ENCODE measurements around the gene CDH13. TPM values are rescaled to one million over a fixed set of nuclear protein-coding genes. Genes with fewer than 3 reads are reported as not detected.

The CDH13 gene
- total RNA-seq, 1 donor from 2014 or later: 20.9 TPM

GRCh38 chr16:83734136-83734535 lies 1107.4 kb downstream of the CDH13 start:
- Histone ChIP-seq H3K36me3 (ENCODE audit: control insufficient read depth in 3 of 3, insufficient read depth in 3 of 3, low read length in 3 of 3) (no peaks in the 10 kb centered on the region), H3K4me1 (ENCODE audit: control insufficient read depth in 3 of 3, insufficient read depth in 3 of 3, low read length in 3 of 3) (no peaks in the 10 kb centered on the region), H3K9ac (ENCODE audit: low read depth in 1 of 3, low read length in 3 of 3) (no peak overlapping the region), H3K9me3 (ENCODE audit: control insufficient read depth in 3 of 3, low read length in 3 of 3) (no peaks in the 10 kb centered on the region), H3K27ac (ENCODE audit: low read depth, low read length) (no peak overlapping the region), H3K4me3 (ENCODE audit: low read length in 3 of 3) (no peak overlapping the region), H3K27me3 (ENCODE audit: control insufficient read depth in 3 of 3, insufficient read depth in 3 of 3, low read length in 3 of 3) (no peaks in the 10 kb centered on the region)

GRCh38 chr16:83737729-83738354 lies 1111.1 kb downstream of the CDH13 start:
- H3K27ac ChIP-seq (ENCODE audit: low read depth, low read length): no peak overlapping the region
- no peak overlapping the region for H3K9ac ChIP-seq (ENCODE audit: low read depth in 1 of 3, low read length in 3 of 3)
- H3K36me3 ChIP-seq (ENCODE audit: control insufficient read depth in 3 of 3, insufficient read depth in 3 of 3, low read length in 3 of 3): no peaks in the 10 kb centered on the region
- no peaks in the 10 kb centered on the region for H3K9me3 ChIP-seq (ENCODE audit: control insufficient read depth in 3 of 3, low read length in 3 of 3)
- no peak overlapping the region for H3K4me3 ChIP-seq (ENCODE audit: low read length in 3 of 3)
- H3K27me3 ChIP-seq (ENCODE audit: control insufficient read depth in 3 of 3, insufficient read depth in 3 of 3, low read length in 3 of 3): no peaks in the 10 kb centered on the region
- H3K4me1 ChIP-seq (ENCODE audit: control insufficient read depth in 3 of 3, insufficient read depth in 3 of 3, low read length in 3 of 3): no peaks in the 10 kb centered on the region

- no peaks in the 10 kb centered on the region for H3K36me3 ChIP-seq (ENCODE audit: control insufficient read depth in 3 of 3, insufficient read depth in 3 of 3, low read length in 3 of 3)
- H3K9ac ChIP-seq (ENCODE audit: low read depth in 1 of 3, low read length in 3 of 3): no peak overlapping the region
- H3K4me1 ChIP-seq (ENCODE audit: control insufficient read depth in 3 of 3, insufficient read depth in 3 of 3, low read length in 3 of 3): no peaks in the 10 kb centered on the region
- H3K27me3 ChIP-seq (ENCODE audit: control insufficient read depth in 3 of 3, insufficient read depth in 3 of 3, low read length in 3 of 3): no peaks in the 10 kb centered on the region
- H3K9me3 ChIP-seq (ENCODE audit: control insufficient read depth in 3 of 3, low read length in 3 of 3): no peaks in the 10 kb centered on the region
- no peak overlapping the region for H3K27ac ChIP-seq (ENCODE audit: low read depth, low read length)
- H3K4me3 ChIP-seq (ENCODE audit: low read length in 3 of 3): no peak overlapping the region
Measured at GRCh38 chr16:83738923-83739503, 1112.2 kb downstream of the CDH13 start.

DNA sequence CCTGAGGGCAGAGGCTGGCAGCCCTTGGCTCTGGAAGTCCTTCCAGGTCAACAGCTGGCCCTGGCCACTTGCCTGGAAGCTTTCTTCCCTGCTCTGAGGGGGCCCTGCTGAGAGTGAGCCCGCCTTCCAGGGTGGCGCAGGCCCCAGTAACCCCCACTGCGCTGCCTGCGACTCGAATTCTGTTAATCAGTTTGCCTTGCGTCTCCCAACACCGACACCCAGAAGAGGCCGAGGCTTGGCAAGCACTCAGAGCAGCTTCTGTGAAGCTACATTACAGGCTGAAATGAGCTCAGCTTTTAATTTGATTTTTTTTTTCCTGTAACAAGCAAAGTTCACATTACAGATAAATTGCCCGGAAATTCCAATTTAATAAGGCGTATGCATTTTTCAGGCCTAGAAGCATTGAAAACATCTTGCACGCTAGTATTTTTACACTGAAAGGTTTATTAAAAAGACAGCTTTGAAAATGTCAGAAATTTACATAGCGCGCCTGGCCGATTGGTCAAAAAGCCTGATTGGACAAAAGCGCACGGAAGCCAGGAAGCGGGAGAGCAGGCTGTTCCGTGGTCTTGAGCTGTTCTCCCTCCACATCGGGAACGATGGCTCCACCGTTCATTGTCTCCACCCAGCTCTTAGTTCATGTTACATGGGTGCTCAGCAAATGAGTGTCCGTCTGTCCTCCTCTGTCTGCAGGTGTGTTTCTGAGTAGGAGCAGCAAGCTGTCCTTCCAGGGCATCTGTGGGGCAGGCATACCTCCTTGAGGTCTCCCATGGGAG lies 1115.5 kb downstream of the CDH13 start:
- Histone ChIP-seq H3K4me1 (ENCODE audit: control insufficient read depth in 3 of 3, insufficient read depth in 3 of 3, low read length in 3 of 3) (no peaks in the 10 kb centered on the region), H3K36me3 (ENCODE audit: control insufficient read depth in 3 of 3, insufficient read depth in 3 of 3, low read length in 3 of 3) (no peaks in the 10 kb centered on the region), H3K27ac (ENCODE audit: low read depth, low read length) (no peak overlapping the region), H3K27me3 (ENCODE audit: control insufficient read depth in 3 of 3, insufficient read depth in 3 of 3, low read length in 3 of 3) (no peaks in the 10 kb centered on the region), H3K9me3 (ENCODE audit: control insufficient read depth in 3 of 3, low read length in 3 of 3) (no peaks in the 10 kb centered on the region), H3K9ac (ENCODE audit: low read depth in 1 of 3, low read length in 3 of 3) (no peak overlapping the region), H3K4me3 (ENCODE audit: low read length in 3 of 3) (no peak overlapping the region)

GRCh38 chr16:83743241-83743640 lies 1116.5 kb downstream of the CDH13 start:
- Histone ChIP-seq H3K27ac (ENCODE audit: low read depth, low read length) (no peak overlapping the region), H3K27me3 (ENCODE audit: control insufficient read depth in 3 of 3, insufficient read depth in 3 of 3, low read length in 3 of 3) (no peaks in the 10 kb centered on the region), H3K4me1 (ENCODE audit: control insufficient read depth in 3 of 3, insufficient read depth in 3 of 3, low read length in 3 of 3) (no peaks in the 10 kb centered on the region), H3K9ac (ENCODE audit: low read depth in 1 of 3, low read length in 3 of 3) (no peak overlapping the region), H3K36me3 (ENCODE audit: control insufficient read depth in 3 of 3, insufficient read depth in 3 of 3, low read length in 3 of 3) (peaks cover 0 to 3% (median 2%) of the 10 kb centered on the region in 3 donors), H3K9me3 (ENCODE audit: control insufficient read depth in 3 of 3, low read length in 3 of 3) (no peaks in the 10 kb centered on the region), H3K4me3 (ENCODE audit: low read length in 3 of 3) (no peak overlapping the region)

DNA sequence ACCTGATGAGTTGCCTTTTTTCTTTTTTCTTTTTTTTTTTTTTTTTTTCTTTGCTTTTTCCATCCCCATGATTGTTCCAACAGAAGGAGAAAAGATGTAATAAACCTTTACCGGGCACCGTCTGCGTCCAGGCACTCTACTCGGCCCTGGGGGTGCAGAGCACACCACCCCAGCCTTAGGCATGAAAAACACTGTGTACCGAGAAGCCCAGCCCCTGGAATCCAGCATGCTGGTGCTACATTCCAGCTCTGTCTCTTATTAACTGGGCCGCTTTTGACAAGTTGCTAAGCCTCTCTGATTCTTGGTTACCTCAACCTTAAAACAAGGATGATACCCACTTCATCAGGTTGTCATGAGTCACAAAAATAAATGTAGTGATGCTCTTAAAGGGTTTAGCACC lies 1117.0 kb downstream of the CDH13 start:
- Histone ChIP-seq H3K4me1 (ENCODE audit: control insufficient read depth in 3 of 3, insufficient read depth in 3 of 3, low read length in 3 of 3) (no peaks in the 10 kb centered on the region), H3K27ac (ENCODE audit: low read depth, low read length) (no peak overlapping the region), H3K27me3 (ENCODE audit: control insufficient read depth in 3 of 3, insufficient read depth in 3 of 3, low read length in 3 of 3) (no peaks in the 10 kb centered on the region), H3K4me3 (ENCODE audit: low read length in 3 of 3) (no peak overlapping the region), H3K9ac (ENCODE audit: low read depth in 1 of 3, low read length in 3 of 3) (no peak overlapping the region), H3K9me3 (ENCODE audit: control insufficient read depth in 3 of 3, low read length in 3 of 3) (no peaks in the 10 kb centered on the region), H3K36me3 (ENCODE audit: control insufficient read depth in 3 of 3, insufficient read depth in 3 of 3, low read length in 3 of 3) (peaks cover 0 to 3% (median 3%) of the 10 kb centered on the region in 3 donors)

- no peak overlapping the region for H3K4me3 ChIP-seq (ENCODE audit: low read length in 3 of 3)
- peaks cover 0 to 7% (median 3%) of the 10 kb centered on the region in 3 donors for H3K36me3 ChIP-seq (ENCODE audit: control insufficient read depth in 3 of 3, insufficient read depth in 3 of 3, low read length in 3 of 3)
- H3K27ac ChIP-seq (ENCODE audit: low read depth, low read length): no peak overlapping the region
- H3K9ac ChIP-seq (ENCODE audit: low read depth in 1 of 3, low read length in 3 of 3): no peak overlapping the region
- no peaks in the 10 kb centered on the region for H3K4me1 ChIP-seq (ENCODE audit: control insufficient read depth in 3 of 3, insufficient read depth in 3 of 3, low read length in 3 of 3)
- no peaks in the 10 kb centered on the region for H3K9me3 ChIP-seq (ENCODE audit: control insufficient read depth in 3 of 3, low read length in 3 of 3)
- H3K27me3 ChIP-seq (ENCODE audit: control insufficient read depth in 3 of 3, insufficient read depth in 3 of 3, low read length in 3 of 3): no peaks in the 10 kb centered on the region
Measured at GRCh38 chr16:83744441-83744981, 1117.7 kb downstream of the CDH13 start.

DNA sequence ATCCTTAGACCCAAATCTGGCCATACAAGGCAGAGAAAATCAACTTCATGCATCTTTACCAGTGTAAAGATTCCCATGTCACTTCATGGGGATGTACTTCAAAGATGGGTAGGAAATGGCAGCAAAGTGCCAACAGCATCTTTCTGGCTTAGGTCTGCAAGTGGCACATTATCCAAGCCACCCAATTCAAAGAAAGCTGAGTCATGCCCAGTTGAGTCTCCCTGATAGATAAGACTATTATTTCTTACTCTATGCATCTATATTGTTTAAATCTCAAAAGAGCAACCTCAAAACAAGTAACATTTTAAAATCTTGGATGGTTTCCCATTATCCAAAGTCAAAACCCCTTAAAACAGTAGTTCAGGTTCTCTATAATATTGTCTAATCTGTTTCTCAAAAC lies 1119.8 kb downstream of the CDH13 start:
- Histone ChIP-seq H3K4me3 (ENCODE audit: low read length in 3 of 3) (no peak overlapping the region), H3K9me3 (ENCODE audit: control insufficient read depth in 3 of 3, low read length in 3 of 3) (no peaks in the 10 kb centered on the region), H3K4me1 (ENCODE audit: control insufficient read depth in 3 of 3, insufficient read depth in 3 of 3, low read length in 3 of 3) (no peaks in the 10 kb centered on the region), H3K9ac (ENCODE audit: low read depth in 1 of 3, low read length in 3 of 3) (no peak overlapping the region), H3K27me3 (ENCODE audit: control insufficient read depth in 3 of 3, insufficient read depth in 3 of 3, low read length in 3 of 3) (no peaks in the 10 kb centered on the region), H3K36me3 (ENCODE audit: control insufficient read depth in 3 of 3, insufficient read depth in 3 of 3, low read length in 3 of 3) (peaks cover 0 to 11% (median 3%) of the 10 kb centered on the region in 3 donors), H3K27ac (ENCODE audit: low read depth, low read length) (no peak overlapping the region)

GRCh38 chr16:83747936-83748335 lies 1121.2 kb downstream of the CDH13 start:
- Histone ChIP-seq H3K36me3 (ENCODE audit: control insufficient read depth in 3 of 3, insufficient read depth in 3 of 3, low read length in 3 of 3) (peaks cover 0 to 11% (median 3%) of the 10 kb centered on the region in 3 donors), H3K27ac (ENCODE audit: low read depth, low read length) (no peak overlapping the region), H3K9ac (ENCODE audit: low read depth in 1 of 3, low read length in 3 of 3) (no peak overlapping the region), H3K9me3 (ENCODE audit: control insufficient read depth in 3 of 3, low read length in 3 of 3) (no peaks in the 10 kb centered on the region), H3K4me3 (ENCODE audit: low read length in 3 of 3) (no peak overlapping the region), H3K4me1 (ENCODE audit: control insufficient read depth in 3 of 3, insufficient read depth in 3 of 3, low read length in 3 of 3) (no peaks in the 10 kb centered on the region), H3K27me3 (ENCODE audit: control insufficient read depth in 3 of 3, insufficient read depth in 3 of 3, low read length in 3 of 3) (no peaks in the 10 kb centered on the region)

GRCh38 chr16:83755391-83755790 lies 1128.6 kb downstream of the CDH13 start:
- no peak overlapping the region for H3K27ac ChIP-seq (ENCODE audit: low read depth, low read length)
- H3K27me3 ChIP-seq (ENCODE audit: control insufficient read depth in 3 of 3, insufficient read depth in 3 of 3, low read length in 3 of 3): no peaks in the 10 kb centered on the region
- H3K4me3 ChIP-seq (ENCODE audit: low read length in 3 of 3): no peak overlapping the region
- peaks cover 0 to 3% (median 0%) of the 10 kb centered on the region in 3 donors for H3K9me3 ChIP-seq (ENCODE audit: control insufficient read depth in 3 of 3, low read length in 3 of 3)
- H3K36me3 ChIP-seq (ENCODE audit: control insufficient read depth in 3 of 3, insufficient read depth in 3 of 3, low read length in 3 of 3): peaks cover 0 to 3% (median 0%) of the 10 kb centered on the region in 3 donors
- no peak overlapping the region for H3K9ac ChIP-seq (ENCODE audit: low read depth in 1 of 3, low read length in 3 of 3)
- H3K4me1 ChIP-seq (ENCODE audit: control insufficient read depth in 3 of 3, insufficient read depth in 3 of 3, low read length in 3 of 3): no peaks in the 10 kb centered on the region

All from skeletal muscle tissue (tissue), 4 donors.